ENCODE data around the gene SHCBP1.
A peak's percentile ranks its signal among the peaks of the same experiment; 100 is the strongest.
"Not testable (repeated sequence)": the region's sequence is repeated elsewhere in the genome, so short reads cannot be mapped to it uniquely, and the experiment has no call there.

Gene SHCBP1

GRCh38 chr16:46621006-46621933 lies at the start of gene SHCBP1:
Gene SHCBP1, minus strand, starts transcription at chr16:46621379. Its CDS starts 20 bp downstream, at chr16:46621359.
- peak; percentile 80 for DNase-seq

DNA sequence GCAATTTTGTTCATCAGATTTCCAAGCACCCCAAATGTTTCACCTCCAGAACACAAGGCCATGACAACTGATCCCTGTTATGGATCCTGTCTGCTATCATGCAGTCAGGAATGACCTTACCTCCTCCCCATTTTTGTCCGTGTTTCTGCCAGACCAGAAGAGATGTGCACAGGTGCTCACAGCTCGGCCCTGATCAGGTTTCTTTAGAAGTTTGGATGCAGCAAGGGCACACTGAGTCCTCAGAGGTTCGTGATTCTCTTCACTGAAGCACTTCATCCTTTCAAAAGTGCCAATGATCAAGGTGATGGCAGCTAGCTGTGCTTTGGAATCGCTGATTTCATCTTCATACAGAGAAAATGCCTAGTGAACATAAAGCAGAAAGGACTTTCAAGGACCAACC lies 40.9 kb upstream of the SHCBP1 start:
- no peak for DNase-seq

DNA sequence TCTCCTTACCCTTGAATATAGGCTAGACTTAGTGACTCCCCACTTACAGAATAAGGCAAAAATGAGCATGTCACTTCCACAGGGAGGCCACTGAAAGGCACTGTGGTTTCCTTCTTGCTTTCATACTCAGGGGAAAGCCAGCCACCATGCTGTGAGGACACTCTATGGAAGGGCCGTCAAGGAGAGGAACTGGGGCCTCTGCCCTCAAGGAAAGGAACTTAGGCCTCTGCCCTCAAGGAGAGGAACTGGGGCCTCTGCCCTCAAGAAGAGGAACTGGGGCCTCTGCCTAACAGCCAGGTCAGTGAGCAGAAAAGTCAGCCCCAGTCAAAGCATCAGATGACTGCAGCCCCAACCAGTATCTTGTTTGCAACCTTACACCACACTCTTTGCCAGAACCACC lies 37.7 kb upstream of the SHCBP1 start:
- DNase-seq = peak; percentile 95

- DNase-seq = no peak
Observed at GRCh38 chr16:46651305-46651704, 30.1 kb upstream of the SHCBP1 start.

DNA sequence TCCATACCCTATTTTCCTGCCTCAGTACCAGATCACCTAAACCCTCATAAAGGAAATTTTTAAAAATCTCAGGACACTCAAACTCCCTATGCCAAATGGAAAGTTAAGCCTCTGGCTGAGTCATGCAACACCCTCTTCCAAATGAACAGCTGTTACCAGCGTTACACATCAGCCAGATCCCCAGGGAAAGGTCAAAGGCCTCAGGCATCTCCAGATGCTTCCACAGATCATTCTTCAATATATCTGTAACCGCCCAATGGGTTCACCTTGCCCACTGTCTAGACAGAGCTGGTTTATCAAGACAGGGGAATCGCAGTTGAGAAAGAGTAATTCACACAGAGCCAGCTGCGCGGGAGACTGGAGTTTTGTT lies 29.1 kb upstream of the SHCBP1 start:
- DNase-seq = no peak

- no peak for DNase-seq
Observed at GRCh38 chr16:46649588-46650253, 28.5 kb upstream of the SHCBP1 start.

- DNase-seq = no peak
Observed at GRCh38 chr16:46648656-46649055, 27.5 kb upstream of the SHCBP1 start.

GRCh38 chr16:46638947-46639925 lies 18.1 kb upstream of the SHCBP1 start:
- DNase-seq = no peak

DNA sequence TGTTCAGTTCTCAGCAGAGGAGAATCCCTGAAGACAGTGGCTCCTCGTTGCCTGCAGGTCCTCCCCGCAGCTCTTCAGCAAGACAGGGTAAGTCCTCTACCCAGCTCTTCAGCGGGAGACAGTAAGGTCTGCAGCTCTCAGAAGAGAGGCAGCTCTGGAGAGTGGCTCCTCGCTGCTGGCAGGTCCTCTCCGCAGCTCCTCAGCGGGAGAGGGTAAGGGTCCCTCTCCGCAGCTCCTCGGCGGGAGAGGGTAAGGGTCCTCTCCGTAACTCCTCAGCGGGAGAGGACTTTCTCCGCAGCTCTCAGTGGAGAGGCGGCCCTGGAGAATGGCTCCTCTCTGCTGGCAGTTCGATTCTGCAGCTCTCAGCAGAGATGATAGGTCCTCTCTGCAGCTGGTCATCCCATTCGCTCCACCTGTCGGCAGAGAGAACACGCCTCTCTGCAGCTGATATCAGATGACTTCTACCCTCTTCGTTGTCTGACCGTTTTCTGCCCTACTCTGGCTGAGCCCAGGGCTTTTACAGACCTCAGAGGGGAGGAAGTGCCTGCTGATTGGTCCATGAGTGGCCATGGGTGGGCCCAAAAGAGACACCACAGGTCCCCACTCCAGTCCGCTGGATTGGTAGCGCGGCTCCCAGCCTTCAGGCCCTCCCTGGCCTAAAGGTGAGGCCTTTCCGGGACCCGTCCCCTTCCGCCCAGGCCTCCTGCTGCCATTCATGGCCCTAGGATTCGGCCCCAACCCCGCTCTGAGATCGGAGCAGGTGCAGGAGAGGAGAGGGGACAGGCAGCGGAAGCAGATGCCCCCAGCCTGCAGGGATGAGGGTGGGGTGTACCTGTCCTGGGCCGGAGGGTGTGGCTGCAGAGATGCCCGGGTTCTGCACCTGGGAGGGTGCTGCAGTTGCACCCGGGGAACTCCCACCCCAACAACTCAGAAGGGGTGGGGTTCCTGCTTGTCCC lies 11.9 kb upstream of the SHCBP1 start:
- no peak for DNase-seq

DNA sequence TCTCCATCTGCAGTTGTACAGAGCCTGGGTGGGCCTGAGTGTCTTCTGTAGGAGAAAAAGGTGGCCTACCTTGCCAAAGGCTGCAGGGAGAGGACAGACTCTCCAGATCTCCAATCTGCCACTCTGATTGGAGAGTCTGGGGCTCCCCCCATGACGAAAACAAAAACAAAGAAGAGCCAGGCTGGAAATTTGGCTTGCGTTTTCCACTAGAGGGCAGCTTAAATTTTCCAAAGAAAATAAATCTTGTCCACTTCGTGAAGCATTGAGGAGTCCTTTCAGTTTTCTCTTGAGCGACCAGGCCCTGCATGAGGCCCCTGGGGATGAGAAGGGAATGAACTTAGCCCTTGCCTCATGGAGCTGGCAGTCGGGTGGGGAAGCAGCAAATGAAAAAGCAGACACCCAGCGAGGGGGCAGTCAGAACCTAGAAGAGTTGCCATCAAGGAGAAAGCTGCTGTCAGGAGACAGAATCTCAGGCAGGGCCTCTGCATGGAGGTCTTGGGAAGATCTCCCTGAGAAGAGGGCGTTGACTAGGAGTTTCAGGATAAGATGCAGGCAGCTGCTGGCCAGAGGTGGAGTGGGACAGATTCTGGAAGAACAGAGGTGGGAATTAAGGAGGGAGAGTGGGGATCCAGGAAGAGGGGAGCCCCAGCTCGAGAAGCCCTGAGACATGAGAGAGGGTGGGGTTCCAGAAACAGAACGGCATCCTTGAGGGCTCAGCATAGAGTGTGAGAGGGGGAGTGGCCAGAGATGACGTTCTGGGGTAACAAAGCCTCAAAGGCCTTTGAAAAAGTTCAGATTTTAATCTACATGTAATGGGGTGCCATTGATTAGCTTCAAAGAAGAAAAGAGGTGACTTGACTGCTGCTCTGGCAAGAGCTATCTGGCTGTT lies 8.4 kb upstream of the SHCBP1 start:
- DNase-seq = no peak

DNA sequence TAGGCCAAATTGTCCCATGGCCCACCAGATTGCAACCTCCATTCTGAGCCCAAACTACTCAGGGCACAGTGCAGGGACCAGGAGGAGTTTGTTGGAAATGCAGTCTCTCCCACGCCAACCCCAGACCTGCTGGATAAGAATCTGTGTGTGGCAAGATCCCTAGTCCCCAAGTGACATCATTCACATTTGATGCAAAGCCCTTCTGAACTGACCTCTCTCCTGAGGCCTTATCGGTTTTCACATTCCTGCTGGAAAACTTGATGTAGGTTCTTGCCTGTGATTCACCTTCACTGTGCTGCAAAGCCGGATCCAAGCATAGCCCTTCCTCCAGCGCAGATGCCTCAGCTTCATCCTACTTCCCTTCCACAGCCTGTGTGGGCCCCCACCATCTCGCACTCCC lies 6.6 kb upstream of the SHCBP1 start:
- no peak for DNase-seq

- not testable (repeated sequence) for DNase-seq
Observed at GRCh38 chr16:46626681-46627080, 5.5 kb upstream of the SHCBP1 start.

GRCh38 chr16:46624862-46625261 lies 3.7 kb upstream of the SHCBP1 start:
- not testable (repeated sequence) for DNase-seq

DNA sequence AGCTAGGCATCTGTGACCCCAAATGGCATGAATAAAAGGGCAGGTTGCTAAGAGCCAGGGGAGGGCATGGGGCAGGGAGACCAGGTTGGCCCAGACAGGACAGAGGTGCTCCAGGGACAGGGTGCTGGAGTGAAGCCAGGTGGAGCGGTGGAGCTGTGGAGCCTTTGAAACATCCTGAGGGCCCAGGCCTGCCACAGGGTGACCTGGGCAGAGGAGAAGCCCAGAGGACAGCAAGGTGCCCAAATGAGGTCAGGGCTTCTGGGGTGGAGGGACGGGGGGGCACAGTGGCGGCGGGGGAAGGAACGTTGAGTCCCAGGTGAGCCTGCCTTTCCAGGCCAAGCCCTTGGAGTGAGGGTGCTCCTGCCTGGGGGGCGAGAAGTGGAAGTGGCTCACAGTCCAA lies 2.5 kb upstream of the SHCBP1 start:
- DNase-seq = not testable (repeated sequence)

GRCh38 chr16:46623246-46623645 lies 2.1 kb upstream of the SHCBP1 start:
- not testable (repeated sequence) for DNase-seq

GRCh38 chr16:46621934-46622676 lies 926 bp upstream of the SHCBP1 start:
- no peak for DNase-seq

DNA sequence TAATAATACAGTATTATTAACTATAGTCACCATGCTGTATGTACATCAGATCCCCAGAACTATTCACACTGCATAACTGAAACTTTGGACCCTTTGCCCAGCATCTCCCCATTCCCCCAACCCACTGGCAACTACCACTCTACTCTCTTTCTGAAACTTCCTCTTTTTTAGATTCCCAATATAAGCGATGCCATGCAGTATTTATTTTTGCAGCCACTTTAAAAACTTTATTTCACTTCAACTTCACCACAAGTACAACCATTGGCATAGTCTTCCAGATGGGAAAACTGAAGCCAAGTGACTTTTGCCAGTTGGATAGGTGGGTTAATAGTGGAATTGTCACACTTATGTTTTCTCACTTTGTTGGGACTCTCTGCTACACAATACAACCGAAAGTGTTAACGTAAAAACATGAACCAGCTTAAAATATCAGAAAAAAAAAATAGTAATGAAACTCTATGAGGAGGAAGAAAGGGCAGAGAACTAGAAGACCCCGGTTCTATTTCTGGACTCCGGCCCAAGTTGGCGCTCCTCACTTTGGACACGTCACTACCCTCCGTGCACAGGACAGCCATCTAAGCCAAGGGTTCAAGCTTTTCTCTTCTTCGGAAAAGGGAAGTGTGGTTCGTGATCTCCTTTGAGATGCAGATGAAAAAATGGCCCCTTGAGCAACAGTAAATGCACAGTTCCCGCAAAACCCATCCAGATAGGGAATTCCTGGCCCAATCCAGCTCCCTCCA lies 743 bp downstream of the SHCBP1 start:
- peak; percentile 22 for DNase-seq

GRCh38 chr16:46618516-46618915 lies 2.7 kb downstream of the SHCBP1 start:
- DNase-seq = no peak

- no peak for DNase-seq
Observed at GRCh38 chr16:46614006-46614405, 7.2 kb downstream of the SHCBP1 start.

Data from GDM1 (cell line).